SK-N-SH treated with all-trans-retinoic acid at 6 μM for 48 hours (cell line): Measurements from ENCODE around the gene SAMD4B.

ENCODE experiments used
- ARNTL ChIP-seq: fragments of 450-650 bp; formaldehyde crosslinking; IDR thresholded peaks from 2 replicates; pipeline ENCODE4 v1.5.0; 2020; ENCODE audit warnings: low read depth, mild to moderate bottlenecking, moderate library complexity, borderline replicate concordance
- BACH2 ChIP-seq: fragments of 250-450 bp; sonication (Bioruptor Pico); IDR thresholded peaks from 2 replicates; pipeline ENCODE4 v1.9.0; 2021; ENCODE audit warnings: mild to moderate bottlenecking, borderline replicate concordance
- CSDC2 ChIP-seq: fragments of 250-450 bp; sonication (Bioruptor Pico); IDR thresholded peaks from 2 replicates; pipeline ENCODE4 v1.5.0; 2020; ENCODE audit warnings: mild to moderate bottlenecking, moderate library complexity
- GLIS3 ChIP-seq: fragments of 250-450 bp; sonication (Bioruptor Pico); IDR thresholded peaks from 2 replicates; pipeline ENCODE4 v1.5.0; 2020; ENCODE audit warnings: mild to moderate bottlenecking, moderate library complexity
- RARB ChIP-seq: fragments of 250-450 bp; sonication (Bioruptor Pico); IDR thresholded peaks from 2 replicates; pipeline ENCODE4 v1.8.0; 2021; ENCODE audit warnings: mild to moderate bottlenecking, moderate library complexity
- SNAI2 ChIP-seq: fragments of 250-450 bp; sonication (Bioruptor Pico); IDR thresholded peaks from 2 replicates; pipeline ENCODE4 v1.5.0; 2020; ENCODE audit warnings: mild to moderate bottlenecking, moderate library complexity
- ZFP3 ChIP-seq: fragments of 250-450 bp; sonication (Bioruptor Pico); IDR thresholded peaks from 2 replicates; pipeline ENCODE4 v1.5.0; 2020; ENCODE audit warnings: mild to moderate bottlenecking, moderate library complexity
- ZFP30 ChIP-seq: fragments of 450-650 bp; formaldehyde crosslinking; IDR thresholded peaks from 2 replicates; pipeline ENCODE4 v1.5.0; 2022; ENCODE audit warnings: mild to moderate bottlenecking, moderate library complexity
- ZNF565 ChIP-seq: fragments of 450-650 bp; formaldehyde crosslinking; conservative IDR thresholded peaks from 2 replicates; pipeline ENCODE4 v1.5.0; 2020; ENCODE audit warnings: low read depth, mild to moderate bottlenecking, moderate library complexity
- TF ChIP-seq, protein P1 (sequence below): fragments of 250-450 bp; sonication (Bioruptor Pico); IDR thresholded peaks from 2 replicates; pipeline ENCODE4 v1.5.1; 2021; ENCODE audit warnings: mild to moderate bottlenecking, moderate library complexity
- TF ChIP-seq, protein P2 (sequence below): fragments of 250-450 bp; sonication (Bioruptor Pico); IDR thresholded peaks from 2 replicates; pipeline ENCODE4 v1.8.0; 2020; ENCODE audit warnings: mild to moderate bottlenecking, moderate library complexity, borderline replicate concordance
- TF ChIP-seq, protein P3 (sequence below): fragments of 250-450 bp; sonication (Bioruptor Pico); IDR thresholded peaks from 2 replicates; pipeline ENCODE4 v1.5.1; 2020; ENCODE audit warnings: low read depth, mild to moderate bottlenecking, moderate library complexity

DNA sequence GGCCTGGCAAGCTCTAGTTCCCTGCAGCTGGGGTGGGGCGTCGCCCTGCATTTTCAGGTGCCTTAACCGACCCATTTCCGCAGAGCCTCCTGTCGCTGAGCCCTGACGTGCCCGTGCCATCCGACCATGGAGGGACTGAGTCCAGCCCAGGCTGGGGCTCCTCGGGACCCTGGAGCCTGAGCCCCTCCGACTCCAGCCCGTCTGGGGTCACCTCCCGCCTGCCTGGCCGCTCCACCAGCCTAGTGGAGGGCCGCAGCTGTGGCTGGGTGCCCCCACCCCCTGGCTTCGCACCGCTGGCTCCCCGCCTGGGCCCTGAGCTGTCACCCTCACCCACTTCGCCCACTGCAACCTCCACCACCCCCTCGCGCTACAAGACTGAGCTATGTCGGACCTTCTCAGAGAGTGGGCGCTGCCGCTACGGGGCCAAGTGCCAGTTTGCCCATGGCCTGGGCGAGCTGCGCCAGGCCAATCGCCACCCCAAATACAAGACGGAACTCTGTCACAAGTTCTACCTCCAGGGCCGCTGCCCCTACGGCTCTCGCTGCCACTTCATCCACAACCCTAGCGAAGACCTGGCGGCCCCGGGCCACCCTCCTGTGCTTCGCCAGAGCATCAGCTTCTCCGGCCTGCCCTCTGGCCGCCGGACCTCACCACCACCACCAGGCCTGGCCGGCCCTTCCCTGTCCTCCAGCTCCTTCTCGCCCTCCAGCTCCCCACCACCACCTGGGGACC, 65.6 kb downstream of the SAMD4B start:
- TF ChIP-seq, protein P1, sequence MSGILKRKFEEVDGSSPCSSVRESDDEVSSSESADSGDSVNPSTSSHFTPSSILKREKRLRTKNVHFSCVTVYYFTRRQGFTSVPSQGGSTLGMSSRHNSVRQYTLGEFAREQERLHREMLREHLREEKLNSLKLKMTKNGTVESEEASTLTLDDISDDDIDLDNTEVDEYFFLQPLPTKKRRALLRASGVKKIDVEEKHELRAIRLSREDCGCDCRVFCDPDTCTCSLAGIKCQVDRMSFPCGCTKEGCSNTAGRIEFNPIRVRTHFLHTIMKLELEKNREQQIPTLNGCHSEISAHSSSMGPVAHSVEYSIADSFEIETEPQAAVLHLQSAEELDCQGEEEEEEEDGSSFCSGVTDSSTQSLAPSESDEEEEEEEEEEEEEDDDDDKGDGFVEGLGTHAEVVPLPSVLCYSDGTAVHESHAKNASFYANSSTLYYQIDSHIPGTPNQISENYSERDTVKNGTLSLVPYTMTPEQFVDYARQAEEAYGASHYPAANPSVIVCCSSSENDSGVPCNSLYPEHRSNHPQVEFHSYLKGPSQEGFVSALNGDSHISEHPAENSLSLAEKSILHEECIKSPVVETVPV (CRISPR knock-in tag): no peak
- TF ChIP-seq RARB (CRISPR knock-in tag) (no peak), ZNF565 (CRISPR knock-in tag) (no peak), SNAI2 (CRISPR knock-in tag) (no peak), ARNTL (CRISPR knock-in tag) (no peak), ZFP3 (CRISPR knock-in tag) (no peak), GLIS3 (no peak), CSDC2 (no peak), ZFP30 (CRISPR knock-in tag) (no peak), BACH2 (CRISPR knock-in tag) (no peak)
- TF ChIP-seq, protein P2, sequence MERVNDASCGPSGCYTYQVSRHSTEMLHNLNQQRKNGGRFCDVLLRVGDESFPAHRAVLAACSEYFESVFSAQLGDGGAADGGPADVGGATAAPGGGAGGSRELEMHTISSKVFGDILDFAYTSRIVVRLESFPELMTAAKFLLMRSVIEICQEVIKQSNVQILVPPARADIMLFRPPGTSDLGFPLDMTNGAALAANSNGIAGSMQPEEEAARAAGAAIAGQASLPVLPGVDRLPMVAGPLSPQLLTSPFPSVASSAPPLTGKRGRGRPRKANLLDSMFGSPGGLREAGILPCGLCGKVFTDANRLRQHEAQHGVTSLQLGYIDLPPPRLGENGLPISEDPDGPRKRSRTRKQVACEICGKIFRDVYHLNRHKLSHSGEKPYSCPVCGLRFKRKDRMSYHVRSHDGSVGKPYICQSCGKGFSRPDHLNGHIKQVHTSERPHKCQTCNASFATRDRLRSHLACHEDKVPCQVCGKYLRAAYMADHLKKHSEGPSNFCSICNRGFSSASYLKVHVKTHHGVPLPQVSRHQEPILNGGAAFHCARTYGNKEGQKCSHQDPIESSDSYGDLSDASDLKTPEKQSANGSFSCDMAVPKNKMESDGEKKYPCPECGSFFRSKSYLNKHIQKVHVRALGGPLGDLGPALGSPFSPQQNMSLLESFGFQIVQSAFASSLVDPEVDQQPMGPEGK (CRISPR knock-in tag): no peak
- TF ChIP-seq, protein P3, sequence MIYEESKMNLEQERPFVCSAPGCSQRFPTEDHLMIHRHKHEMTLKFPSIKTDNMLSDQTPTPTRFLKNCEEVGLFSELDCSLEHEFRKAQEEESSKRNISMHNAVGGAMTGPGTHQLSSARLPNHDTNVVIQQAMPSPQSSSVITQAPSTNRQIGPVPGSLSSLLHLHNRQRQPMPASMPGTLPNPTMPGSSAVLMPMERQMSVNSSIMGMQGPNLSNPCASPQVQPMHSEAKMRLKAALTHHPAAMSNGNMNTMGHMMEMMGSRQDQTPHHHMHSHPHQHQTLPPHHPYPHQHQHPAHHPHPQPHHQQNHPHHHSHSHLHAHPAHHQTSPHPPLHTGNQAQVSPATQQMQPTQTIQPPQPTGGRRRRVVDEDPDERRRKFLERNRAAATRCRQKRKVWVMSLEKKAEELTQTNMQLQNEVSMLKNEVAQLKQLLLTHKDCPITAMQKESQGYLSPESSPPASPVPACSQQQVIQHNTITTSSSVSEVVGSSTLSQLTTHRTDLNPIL (CRISPR knock-in tag): no peak
